Measurements from ENCODE around the gene USO1. TPM values are rescaled to one million over a fixed set of nuclear protein-coding genes. Genes with fewer than 3 reads are reported as not detected.

USO1 gene
- total and polyA plus RNA-seq, 2 donors (not counting 3 experiments of a cell fraction or from before 2014, with no cell fraction given): 29.1 to 66.0 TPM

GRCh38 chr4:75830906-75831305 lies 106.5 kb downstream of the USO1 start:
- DNase-seq (ENCODE audit: low read depth, low spot score) (no peak), FAIRE-seq (no peak)
- Histone ChIP-seq H3K27ac (ENCODE audit: insufficient read depth, low read depth, low read length) (no peak overlapping the region), H3K4me3 (replicated peaks in 1 of 3; ENCODE audit: insufficient read depth in 1 of 3, low read depth in 1 of 3, low read length in 3 of 3) (no peak overlapping the region), H3K4me1 (ENCODE audit: control insufficient read depth, extremely low read depth, insufficient read depth, low read length) (no peaks in the 10 kb centered on the region), H3K4me2 (ENCODE audit: insufficient read depth, low read length) (no peak overlapping the region), H2AFZ (ENCODE audit: low read depth, low read length) (no peak overlapping the region), H3K27me3 (ENCODE audit: control insufficient read depth in 2 of 2, insufficient read depth in 2 of 2, low read length in 2 of 2) (peaks cover 0 to 2% of the 10 kb centered on the region in 2 experiments), H3K9me3 (replicated peaks; ENCODE audit: control insufficient read depth, insufficient read depth, low read length) (no peaks in the 10 kb centered on the region), H3K36me3 (ENCODE audit: control insufficient read depth in 2 of 2, extremely low read depth in 1 of 2, insufficient read depth in 2 of 2, low read length in 2 of 2) (no peaks in the 10 kb centered on the region), H3K9ac (replicated peaks; ENCODE audit: extremely low read depth, insufficient read depth, low read length) (no peak overlapping the region), H3K79me2 (ENCODE audit: control insufficient read depth, insufficient read depth, low read length) (no peaks in the 10 kb centered on the region), H3K9me1 (replicated peaks; ENCODE audit: control insufficient read depth, extremely low read depth, insufficient read depth, low read length) (no peaks in the 10 kb centered on the region), H4K20me1 (replicated peaks; ENCODE audit: control insufficient read depth, extremely low read depth, insufficient read depth, low read length) (no peaks in the 10 kb centered on the region)
- intact Hi-C loops (cut with micrococcal nuclease) (no loop called here), dilution Hi-C loops (cut with MboI; ENCODE audit: extremely low pct_ligation_motif_present, low sequenced_read_pairs) (no loop called here)
- ChIA-PET CTCF (interaction anchor here (4.6 kb wide), 1 partner anchor 17 kb away, joined by 24 read pairs; no protein-coding TSS in a partner anchor), POLR2A (no interaction called here)
- BruUV-seq (replicated peaks): no TSS peak
- TF ChIP-seq FOS (IDR thresholded peaks at IDR 0.05; ENCODE audit: borderline replicate concordance, insufficient read depth, low read length) (no peak), POLR2AphosphoS5 (IDR thresholded peaks at IDR 0.05; ENCODE audit: insufficient read depth, low read depth, low read length) (no peak), MYC (IDR thresholded peaks at IDR 0.05; ENCODE audit: low read depth, low read length) (no peak), EZH2 (IDR thresholded peaks at IDR 0.05; ENCODE audit: borderline replicate concordance, low read depth, low read length, severe bottlenecking) (no peak), POLR2A (IDR thresholded peaks at IDR 0.05; ENCODE audit: low read depth, low read length) (no peak)

GRCh38 chr4:75831856-75832405 lies 107.6 kb downstream of the USO1 start:
- CTCF ChIA-PET: interaction anchor here (4.6 kb wide), 1 partner anchor 16 kb away, joined by 24 read pairs; no protein-coding TSS in a partner anchor
- H3K79me2 ChIP-seq (ENCODE audit: control insufficient read depth, insufficient read depth, low read length): no peaks in the 10 kb centered on the region
- H4K20me1 ChIP-seq (replicated peaks; ENCODE audit: control insufficient read depth, extremely low read depth, insufficient read depth, low read length): no peaks in the 10 kb centered on the region
- no peaks in the 10 kb centered on the region for H3K36me3 ChIP-seq (ENCODE audit: control insufficient read depth in 2 of 2, extremely low read depth in 1 of 2, insufficient read depth in 2 of 2, low read length in 2 of 2)
- H3K4me2 ChIP-seq (ENCODE audit: insufficient read depth, low read length): no peak overlapping the region
- no peaks in the 10 kb centered on the region for H3K9me1 ChIP-seq (replicated peaks; ENCODE audit: control insufficient read depth, extremely low read depth, insufficient read depth, low read length)
- no peak for TF ChIP-seq POLR2A (IDR thresholded peaks at IDR 0.05; ENCODE audit: low read depth, low read length)
- TF ChIP-seq MAX (IDR thresholded peaks at IDR 0.05; ENCODE audit: insufficient read depth, insufficient read length): no peak
- TF ChIP-seq GATA2 (IDR thresholded peaks at IDR 0.05; ENCODE audit: insufficient read depth, insufficient read length, low read depth, low read length): no peak
- no peak for TF ChIP-seq EZH2 (IDR thresholded peaks at IDR 0.05; ENCODE audit: borderline replicate concordance, low read depth, low read length, severe bottlenecking)
- no peak for TF ChIP-seq POLR2AphosphoS5 (IDR thresholded peaks at IDR 0.05; ENCODE audit: insufficient read depth, low read depth, low read length)
- TF ChIP-seq FOS (IDR thresholded peaks at IDR 0.05; ENCODE audit: borderline replicate concordance, insufficient read depth, low read length): no peak
- TF ChIP-seq MYC (IDR thresholded peaks at IDR 0.05; ENCODE audit: low read depth, low read length): no peak
- intact Hi-C loops (cut with micrococcal nuclease) (no loop called here), dilution Hi-C loops (cut with MboI; ENCODE audit: extremely low pct_ligation_motif_present, low sequenced_read_pairs) (no loop called here)
- H3K4me1 ChIP-seq (ENCODE audit: control insufficient read depth, extremely low read depth, insufficient read depth, low read length): no peaks in the 10 kb centered on the region
- POLR2A ChIA-PET: no interaction called here
- H3K27ac ChIP-seq (ENCODE audit: insufficient read depth, low read depth, low read length): no peak overlapping the region
- no peak overlapping the region for H2AFZ ChIP-seq (ENCODE audit: low read depth, low read length)
- peaks cover 0 to 2% of the 10 kb centered on the region in 2 experiments for H3K27me3 ChIP-seq (ENCODE audit: control insufficient read depth in 2 of 2, insufficient read depth in 2 of 2, low read length in 2 of 2)
- FAIRE-seq (no peak), DNase-seq (ENCODE audit: low read depth, low spot score) (no peak)
- no peaks in the 10 kb centered on the region for H3K9me3 ChIP-seq (replicated peaks; ENCODE audit: control insufficient read depth, insufficient read depth, low read length)
- no TSS peak for BruUV-seq (replicated peaks)
- H3K4me3 ChIP-seq (replicated peaks in 1 of 3; ENCODE audit: insufficient read depth in 1 of 3, low read depth in 1 of 3, low read length in 3 of 3): no peak overlapping the region
- H3K9ac ChIP-seq (replicated peaks; ENCODE audit: extremely low read depth, insufficient read depth, low read length): no peak overlapping the region
